ENCODE results near the gene PDLIM5. TPM values are rescaled to one million over a fixed set of nuclear protein-coding genes. Genes with fewer than 3 reads are reported as not detected.
"Not testable (repeated sequence)": the region's sequence is repeated elsewhere in the genome, so short reads cannot be mapped to it uniquely, and the experiment has no call there.

The PDLIM5 gene
- total and polyA plus RNA-seq, 7 experiments from 2014 or later: 14.4 to 61.7 (median 35.7) TPM

- intact Hi-C loops (cut with micrococcal nuclease): no loop called here
- Histone ChIP-seq H3K4me3 (ENCODE audit: low read length) (no peak overlapping the region), H3K27me3 (ENCODE audit: control insufficient read depth in 2 of 2, insufficient read depth in 2 of 2, low read length in 2 of 2) (no peaks in the 10 kb centered on the region), H3K4me1 (ENCODE audit: control insufficient read depth in 2 of 2, insufficient read depth in 2 of 2, low read length in 2 of 2) (no peaks in the 10 kb centered on the region), H3K27ac (ENCODE audit: low read depth, low read length) (no peak overlapping the region), H3K9me3 (ENCODE audit: control insufficient read depth in 2 of 3, low read length in 3 of 3) (no peaks in the 10 kb centered on the region), H3K36me3 (ENCODE audit: control insufficient read depth in 2 of 3, insufficient read depth in 3 of 3, low read length in 3 of 3) (peaks cover 0 to 3% (median 0%) of the 10 kb centered on the region in 3 experiments)
- ATAC-seq: no peak
- Mint-ChIP-seq H3K36me3 (peaks cover 0 to 41% (median 6%) of the 10 kb centered on the region in 5 donors), H3K27me3 (no peaks in the 10 kb centered on the region), H3K4me3 (no peak overlapping the region), H3K27ac (no peak overlapping the region), H3K9me3 (no peaks in the 10 kb centered on the region), H3K4me1 (peaks cover 0 to 1% (median 0%) of the 10 kb centered on the region in 7 donors)
- ChIA-PET CTCF (interaction anchor here (1.1 kb wide), 1 partner anchor 214 kb away, joined by 3 read pairs; no protein-coding TSS in a partner anchor), POLR2A (no interaction called here)
- no peak for DNase-seq
Observed at GRCh38 chr4:94623126-94623911, 171.6 kb downstream of the PDLIM5 start.

GRCh38 chr4:94626942-94627341, 175.2 kb downstream of the PDLIM5 start:
- no peaks in the 10 kb centered on the region for H3K27me3 Mint-ChIP-seq
- H3K27ac Mint-ChIP-seq: no peak overlapping the region
- H3K4me1 Mint-ChIP-seq: peaks cover 0 to 1% (median 0%) of the 10 kb centered on the region in 7 donors
- no peaks in the 10 kb centered on the region for H3K27me3 ChIP-seq (ENCODE audit: control insufficient read depth in 2 of 2, insufficient read depth in 2 of 2, low read length in 2 of 2)
- H3K4me3 ChIP-seq (ENCODE audit: low read length): no peak overlapping the region
- no peak overlapping the region for H3K4me3 Mint-ChIP-seq
- ChIA-PET POLR2A (no interaction called here), CTCF (no interaction called here)
- DNase-seq: no peak
- H3K36me3 Mint-ChIP-seq: peaks cover 0 to 40% (median 6%) of the 10 kb centered on the region in 5 donors
- no peaks in the 10 kb centered on the region for H3K4me1 ChIP-seq (ENCODE audit: control insufficient read depth in 2 of 2, insufficient read depth in 2 of 2, low read length in 2 of 2)
- no peaks in the 10 kb centered on the region for H3K9me3 Mint-ChIP-seq
- intact Hi-C loops (cut with micrococcal nuclease): no loop called here
- no peaks in the 10 kb centered on the region for H3K36me3 ChIP-seq (ENCODE audit: control insufficient read depth in 2 of 3, insufficient read depth in 3 of 3, low read length in 3 of 3)
- H3K27ac ChIP-seq (ENCODE audit: low read depth, low read length): no peak overlapping the region
- H3K9me3 ChIP-seq (ENCODE audit: control insufficient read depth in 2 of 3, low read length in 3 of 3): no peaks in the 10 kb centered on the region
- ATAC-seq: no peak

GRCh38 chr4:94629058-94629457, 177.3 kb downstream of the PDLIM5 start:
- H3K27me3 ChIP-seq (ENCODE audit: control insufficient read depth in 2 of 2, insufficient read depth in 2 of 2, low read length in 2 of 2); H3K4me1 ChIP-seq (ENCODE audit: control insufficient read depth in 2 of 2, insufficient read depth in 2 of 2, low read length in 2 of 2); H3K36me3 ChIP-seq (ENCODE audit: control insufficient read depth in 2 of 3, insufficient read depth in 3 of 3, low read length in 3 of 3); ATAC-seq; H3K27me3 Mint-ChIP-seq; H3K27ac ChIP-seq (ENCODE audit: low read depth, low read length); H3K4me3 ChIP-seq (ENCODE audit: low read length); H3K4me1 Mint-ChIP-seq; intact Hi-C loops (cut with micrococcal nuclease); POLR2A ChIA-PET; CTCF ChIA-PET; DNase-seq; H3K9me3 ChIP-seq (ENCODE audit: control insufficient read depth in 2 of 3, low read length in 3 of 3); H3K27ac Mint-ChIP-seq; H3K4me3 Mint-ChIP-seq; H3K9me3 Mint-ChIP-seq: not testable (repeated sequence)
- H3K36me3 Mint-ChIP-seq: peaks cover 0 to 41% (median 10%) of the 10 kb centered on the region in 5 donors

- Mint-ChIP-seq H3K27me3 (no peaks in the 10 kb centered on the region), H3K9me3 (no peaks in the 10 kb centered on the region), H3K36me3 (peaks cover 0 to 38% (median 10%) of the 10 kb centered on the region in 5 donors), H3K4me3 (no peak overlapping the region), H3K27ac (no peak overlapping the region), H3K4me1 (peaks cover 0 to 2% (median 0%) of the 10 kb centered on the region in 7 donors)
- no peak overlapping the region for H3K4me3 ChIP-seq (ENCODE audit: low read length)
- ATAC-seq: no peak
- intact Hi-C loops (cut with micrococcal nuclease): no loop called here
- no peaks in the 10 kb centered on the region for H3K27me3 ChIP-seq (ENCODE audit: control insufficient read depth in 2 of 2, insufficient read depth in 2 of 2, low read length in 2 of 2)
- no peak overlapping the region for H3K27ac ChIP-seq (ENCODE audit: low read depth, low read length)
- ChIA-PET CTCF (no interaction called here), POLR2A (no interaction called here)
- no peaks in the 10 kb centered on the region for H3K9me3 ChIP-seq (ENCODE audit: control insufficient read depth in 2 of 3, low read length in 3 of 3)
- no peak for DNase-seq
- H3K4me1 ChIP-seq (ENCODE audit: control insufficient read depth in 2 of 2, insufficient read depth in 2 of 2, low read length in 2 of 2): no peaks in the 10 kb centered on the region
- no peaks in the 10 kb centered on the region for H3K36me3 ChIP-seq (ENCODE audit: control insufficient read depth in 2 of 3, insufficient read depth in 3 of 3, low read length in 3 of 3)
Observed at GRCh38 chr4:94629837-94630236, 178.1 kb downstream of the PDLIM5 start.

- Mint-ChIP-seq H3K27me3 (no peaks in the 10 kb centered on the region), H3K36me3 (peaks cover 0 to 40% (median 21%) of the 10 kb centered on the region in 5 donors), H3K27ac (no peak overlapping the region), H3K9me3 (no peaks in the 10 kb centered on the region), H3K4me1 (peaks cover 0 to 2% (median 0%) of the 10 kb centered on the region in 7 donors), H3K4me3 (no peak overlapping the region)
- DNase-seq: no peak
- ATAC-seq: no peak
- Histone ChIP-seq H3K27me3 (ENCODE audit: control insufficient read depth in 2 of 2, insufficient read depth in 2 of 2, low read length in 2 of 2) (no peaks in the 10 kb centered on the region), H3K36me3 (ENCODE audit: control insufficient read depth in 2 of 3, insufficient read depth in 3 of 3, low read length in 3 of 3) (no peaks in the 10 kb centered on the region), H3K4me1 (ENCODE audit: control insufficient read depth in 2 of 2, insufficient read depth in 2 of 2, low read length in 2 of 2) (no peaks in the 10 kb centered on the region), H3K9me3 (ENCODE audit: control insufficient read depth in 2 of 3, low read length in 3 of 3) (no peaks in the 10 kb centered on the region), H3K27ac (ENCODE audit: low read depth, low read length) (no peak overlapping the region), H3K4me3 (ENCODE audit: low read length) (no peak overlapping the region)
- intact Hi-C loops (cut with micrococcal nuclease): no loop called here
- ChIA-PET CTCF (no interaction called here), POLR2A (no interaction called here)
Observed at GRCh38 chr4:94634271-94634670, 182.5 kb downstream of the PDLIM5 start.

- Mint-ChIP-seq H3K27me3 (no peaks in the 10 kb centered on the region), H3K27ac (no peak overlapping the region), H3K4me3 (no peak overlapping the region), H3K4me1 (peaks cover 0 to 2% (median 0%) of the 10 kb centered on the region in 7 donors), H3K36me3 (peaks cover 0 to 38% (median 24%) of the 10 kb centered on the region in 5 donors), H3K9me3 (no peaks in the 10 kb centered on the region)
- no peak for DNase-seq
- Histone ChIP-seq H3K27me3 (ENCODE audit: control insufficient read depth in 2 of 2, insufficient read depth in 2 of 2, low read length in 2 of 2) (no peaks in the 10 kb centered on the region), H3K27ac (ENCODE audit: low read depth, low read length) (no peak overlapping the region), H3K4me1 (ENCODE audit: control insufficient read depth in 2 of 2, insufficient read depth in 2 of 2, low read length in 2 of 2) (no peaks in the 10 kb centered on the region), H3K9me3 (ENCODE audit: control insufficient read depth in 2 of 3, low read length in 3 of 3) (no peaks in the 10 kb centered on the region), H3K4me3 (ENCODE audit: low read length) (no peak overlapping the region), H3K36me3 (ENCODE audit: control insufficient read depth in 2 of 3, insufficient read depth in 3 of 3, low read length in 3 of 3) (no peaks in the 10 kb centered on the region)
- CTCF ChIA-PET: no interaction called here
- POLR2A ChIA-PET: no interaction called here
- no peak for ATAC-seq
- intact Hi-C loops (cut with micrococcal nuclease): no loop called here
Observed at GRCh38 chr4:94635177-94635576, 183.4 kb downstream of the PDLIM5 start.

- H3K27ac Mint-ChIP-seq: no peak overlapping the region
- H3K9me3 Mint-ChIP-seq: no peaks in the 10 kb centered on the region
- Histone ChIP-seq H3K4me3 (ENCODE audit: low read length) (no peak overlapping the region), H3K36me3 (ENCODE audit: control insufficient read depth in 2 of 3, insufficient read depth in 3 of 3, low read length in 3 of 3) (peaks cover 0 to 4% (median 4%) of the 10 kb centered on the region in 3 experiments), H3K4me1 (ENCODE audit: control insufficient read depth in 2 of 2, insufficient read depth in 2 of 2, low read length in 2 of 2) (no peaks in the 10 kb centered on the region), H3K27me3 (ENCODE audit: control insufficient read depth in 2 of 2, insufficient read depth in 2 of 2, low read length in 2 of 2) (no peaks in the 10 kb centered on the region), H3K27ac (ENCODE audit: low read depth, low read length) (no peak overlapping the region), H3K9me3 (ENCODE audit: control insufficient read depth in 2 of 3, low read length in 3 of 3) (no peaks in the 10 kb centered on the region)
- ChIA-PET POLR2A (no interaction called here), CTCF (no interaction called here)
- no peak overlapping the region for H3K4me3 Mint-ChIP-seq
- no peak for DNase-seq
- peaks cover 0 to 2% (median 0%) of the 10 kb centered on the region in 7 donors for H3K4me1 Mint-ChIP-seq
- peaks cover 0 to 41% (median 27%) of the 10 kb centered on the region in 5 donors for H3K36me3 Mint-ChIP-seq
- intact Hi-C loops (cut with micrococcal nuclease): no loop called here
- no peaks in the 10 kb centered on the region for H3K27me3 Mint-ChIP-seq
- no peak for ATAC-seq
Observed at GRCh38 chr4:94636004-94636403, 184.3 kb downstream of the PDLIM5 start.
